HepG2 (cell line): ENCODE measurements around the gene TUBA4A. TPM values are rescaled to one million over a fixed set of nuclear protein-coding genes. Genes with fewer than 3 reads are reported as not detected.
A peak's percentile ranks its signal among the peaks of the same experiment; 100 is the strongest.

Source experiments
- BCLAF1 ChIP-seq: fragments of 450-650 bp; IDR thresholded peaks from 2 replicates; pipeline ENCODE4 v1.6.1; 2017; ENCODE audit warnings: mild to moderate bottlenecking
- CENPBD1 ChIP-seq: sonication (generic); formaldehyde crosslinking; IDR thresholded peaks from 2 replicates; pipeline ENCODE4 v1.8.0; 2022; ENCODE audit warnings: missing genetic modification reagents, low read depth, mild to moderate bottlenecking, borderline replicate concordance
- CHCHD3 ChIP-seq: sonication (generic); formaldehyde crosslinking; IDR thresholded peaks from 2 replicates; pipeline ENCODE4 v1.8.0; 2022; ENCODE audit warnings: mild to moderate bottlenecking, missing genetic modification reagents, moderate library complexity
- FIP1L1 ChIP-seq: fragments of 200-400 bp; formaldehyde crosslinking; IDR thresholded peaks from 2 replicates; pipeline ENCODE4 v1.6.1; 2018; ENCODE audit warnings: low read depth, mild to moderate bottlenecking, low read length, moderate library complexity, borderline replicate concordance; ENCODE audit not compliant: insufficient read depth
- NR0B2 ChIP-seq: sonication (generic); formaldehyde crosslinking; IDR thresholded peaks from 2 replicates; pipeline ENCODE4 v1.4.0; 2020; ENCODE audit warnings: mild to moderate bottlenecking, missing genetic modification reagents
- PHB2 ChIP-seq: fragments of 450-650 bp; IDR thresholded peaks from 2 replicates; pipeline ENCODE4 v1.6.1; 2018; ENCODE audit not compliant: partially characterized antibody
- REL ChIP-seq: sonication (generic); formaldehyde crosslinking; conservative IDR thresholded peaks from 2 replicates; pipeline ENCODE4 v1.8.0; 2022; ENCODE audit warnings: mild to moderate bottlenecking, missing genetic modification reagents, moderate library complexity
- REXO4 ChIP-seq: sonication (generic); formaldehyde crosslinking; IDR thresholded peaks from 2 replicates; pipeline ENCODE4 v1.8.0; 2022; ENCODE audit warnings: missing genetic modification reagents, mild to moderate bottlenecking, borderline replicate concordance
- SIX4 ChIP-seq: sonication (generic); formaldehyde crosslinking; IDR thresholded peaks from 2 replicates; pipeline ENCODE4 v1.4.0; 2020; ENCODE audit warnings: missing genetic modification reagents
- TBX2 ChIP-seq: sonication (generic); formaldehyde crosslinking; IDR thresholded peaks from 2 replicates; pipeline ENCODE4 v1.5.0; 2020; ENCODE audit warnings: missing genetic modification reagents, mild to moderate bottlenecking, borderline replicate concordance
- ZBED4 ChIP-seq: sonication (generic); formaldehyde crosslinking; IDR thresholded peaks from 2 replicates; pipeline ENCODE4 v1.4.0; 2020; ENCODE audit warnings: missing genetic modification reagents, borderline replicate concordance
- ZFP62 ChIP-seq: sonication (generic); formaldehyde crosslinking; IDR thresholded peaks from 2 replicates; pipeline ENCODE4 v1.4.0; 2020; ENCODE audit warnings: missing genetic modification reagents
- ZNF101 ChIP-seq: sonication (generic); formaldehyde crosslinking; IDR thresholded peaks from 2 replicates; pipeline ENCODE4 v1.4.0; 2020; ENCODE audit warnings: mild to moderate bottlenecking, low read depth, missing genetic modification reagents, borderline replicate concordance
- ZNF136 ChIP-seq: sonication (generic); formaldehyde crosslinking; IDR thresholded peaks from 2 replicates; pipeline ENCODE4 v1.8.1; 2022; ENCODE audit warnings: low read depth, mild to moderate bottlenecking, moderate library complexity, missing genetic modification reagents
- ZNF30 ChIP-seq: sonication (generic); formaldehyde crosslinking; IDR thresholded peaks from 2 replicates; pipeline ENCODE4 v1.5.0; 2020; ENCODE audit warnings: mild to moderate bottlenecking, missing genetic modification reagents
- polyA plus RNA-seq, 8 experiments: library from polyadenylated mRNA; depleted of rRNA in 3 of 8; stranded (reverse) in 7 of 8; unstranded in 1 of 8; fragments of >200 nt; fragmentation: Illumina TruSeq in 4 of 8; extraction: Trizol in 4 of 8; gene quantifications; 2 replicates each; pipeline versions ENCODE4 v1.2.1 to v1.2.3, GENCODE V29; 2011 to 2016; ENCODE audit warnings: low read depth in 4 of 8, missing spikeins in 1 of 8, mixed read lengths in 1 of 8; ENCODE audit not compliant: insufficient read depth in 1 of 8
- total RNA-seq, 5 experiments: library from RNA; depleted of rRNA; stranded (reverse); fragments of >200 nt; fragmentation: Illumina TruSeq; extraction: Trizol; gene quantifications; 2 replicates each; pipeline ENCODE4 v1.2.3, GENCODE V29; 2016; ENCODE audit warnings: low read depth in 1 of 5
- TF ChIP-seq, protein P1 (sequence below): sonication (generic); formaldehyde crosslinking; IDR thresholded peaks from 2 replicates; pipeline ENCODE4 v1.9.0; 2021; ENCODE audit warnings: missing genetic modification reagents, mild to moderate bottlenecking, borderline replicate concordance
- TF ChIP-seq, protein P2 (sequence below): sonication (generic); formaldehyde crosslinking; IDR thresholded peaks from 2 replicates; pipeline ENCODE4 v1.8.0; 2022; ENCODE audit warnings: low read depth, missing genetic modification reagents
- TF ChIP-seq, protein P3 (sequence below): sonication (generic); formaldehyde crosslinking; IDR thresholded peaks from 2 replicates; pipeline ENCODE4 v1.5.0; 2020; ENCODE audit warnings: missing genetic modification reagents

Gene TUBA4A
- total and polyA plus RNA-seq, 2 of the 13 experiments (the other 11 are each of a cell fraction or from before 2014, with no cell fraction given): 1.3 to 12.7 TPM

DNA sequence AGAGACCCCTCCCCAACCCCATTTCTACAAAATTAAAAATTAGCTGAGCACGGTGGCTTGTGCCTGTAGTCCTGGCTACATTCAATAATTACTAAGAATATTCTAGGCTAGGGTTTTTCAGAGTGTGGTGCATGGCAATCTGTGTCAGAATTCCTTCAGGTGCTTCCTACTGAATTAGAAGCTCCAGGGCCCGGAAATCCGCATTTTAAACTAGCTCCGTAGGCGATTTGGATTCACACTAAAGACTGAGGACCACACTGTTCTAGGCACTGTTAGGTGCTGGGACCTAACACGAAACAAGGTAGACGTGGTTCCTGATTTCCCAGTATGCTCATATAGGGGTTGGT, 47.8 kb downstream of the TUBA4A start (continued):
- TF ChIP-seq NR0B2 (CRISPR knock-in tag): no peak
- no peak for TF ChIP-seq CHCHD3 (CRISPR knock-in tag)
- TF ChIP-seq, protein P1, sequence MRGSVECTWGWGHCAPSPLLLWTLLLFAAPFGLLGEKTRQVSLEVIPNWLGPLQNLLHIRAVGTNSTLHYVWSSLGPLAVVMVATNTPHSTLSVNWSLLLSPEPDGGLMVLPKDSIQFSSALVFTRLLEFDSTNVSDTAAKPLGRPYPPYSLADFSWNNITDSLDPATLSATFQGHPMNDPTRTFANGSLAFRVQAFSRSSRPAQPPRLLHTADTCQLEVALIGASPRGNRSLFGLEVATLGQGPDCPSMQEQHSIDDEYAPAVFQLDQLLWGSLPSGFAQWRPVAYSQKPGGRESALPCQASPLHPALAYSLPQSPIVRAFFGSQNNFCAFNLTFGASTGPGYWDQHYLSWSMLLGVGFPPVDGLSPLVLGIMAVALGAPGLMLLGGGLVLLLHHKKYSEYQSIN (CRISPR knock-in tag): no peak
- no peak for TF ChIP-seq TBX2 (CRISPR knock-in tag)
- no peak for TF ChIP-seq CENPBD1 (CRISPR knock-in tag)
- TF ChIP-seq, protein P2, sequence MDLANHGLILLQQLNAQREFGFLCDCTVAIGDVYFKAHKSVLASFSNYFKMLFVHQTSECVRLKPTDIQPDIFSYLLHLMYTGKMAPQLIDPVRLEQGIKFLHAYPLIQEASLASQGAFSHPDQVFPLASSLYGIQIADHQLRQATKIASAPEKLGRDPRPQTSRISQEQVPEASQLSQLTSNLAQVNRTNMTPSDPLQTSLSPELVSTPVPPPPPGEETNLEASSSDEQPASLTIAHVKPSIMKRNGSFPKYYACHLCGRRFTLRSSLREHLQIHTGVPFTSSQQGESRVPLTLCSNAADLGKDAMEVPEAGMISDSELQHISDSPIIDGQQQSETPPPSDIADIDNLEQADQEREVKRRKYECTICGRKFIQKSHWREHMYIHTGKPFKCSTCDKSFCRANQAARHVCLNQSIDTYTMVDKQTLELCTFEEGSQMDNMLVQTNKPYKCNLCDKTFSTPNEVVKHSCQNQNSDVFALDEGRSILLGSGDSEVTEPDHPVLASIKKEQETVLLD: no peak
- TF ChIP-seq PHB2: no peak
- TF ChIP-seq ZNF136 (CRISPR knock-in tag): 0 out of 2 replicates have a peak, but pooled peaks have one; percentile 3
- TF ChIP-seq SIX4: no peak; the same call in 1 of the 2 replicates
- TF ChIP-seq, protein P3, sequence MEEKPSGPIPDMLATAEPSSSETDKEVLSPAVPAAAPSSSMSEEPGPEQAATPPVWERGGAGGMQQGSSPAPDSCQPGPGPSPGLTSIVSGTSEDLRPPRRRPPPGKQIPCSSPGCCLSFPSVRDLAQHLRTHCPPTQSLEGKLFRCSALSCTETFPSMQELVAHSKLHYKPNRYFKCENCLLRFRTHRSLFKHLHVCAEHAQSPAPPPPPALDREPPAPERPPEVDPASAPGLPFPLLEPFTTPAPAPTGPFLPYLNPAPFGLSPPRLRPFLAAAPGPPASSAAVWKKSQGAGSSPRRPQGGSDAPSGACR (CRISPR knock-in tag): 0 out of 2 replicates have a peak, but pooled peaks have one; percentile 4
- TF ChIP-seq REL (CRISPR knock-in tag): no peak
- no peak for TF ChIP-seq ZNF101 (CRISPR knock-in tag)
- TF ChIP-seq REXO4: no peak
- no peak; the same call in 1 of the 2 replicates for TF ChIP-seq ZBED4 (CRISPR knock-in tag)
- TF ChIP-seq BCLAF1: no peak
- no peak for TF ChIP-seq ZFP62 (CRISPR knock-in tag)
- TF ChIP-seq FIP1L1: no peak
- TF ChIP-seq ZNF30 (CRISPR knock-in tag): no peak
